ENCODE measurements around the gene ARID5A. TPM values are rescaled to one million over a fixed set of nuclear protein-coding genes. Genes with fewer than 3 reads are reported as not detected.

The ARID5A gene
- total RNA-seq, 1 experiment from 2014 or later: 13.9 TPM

DNA sequence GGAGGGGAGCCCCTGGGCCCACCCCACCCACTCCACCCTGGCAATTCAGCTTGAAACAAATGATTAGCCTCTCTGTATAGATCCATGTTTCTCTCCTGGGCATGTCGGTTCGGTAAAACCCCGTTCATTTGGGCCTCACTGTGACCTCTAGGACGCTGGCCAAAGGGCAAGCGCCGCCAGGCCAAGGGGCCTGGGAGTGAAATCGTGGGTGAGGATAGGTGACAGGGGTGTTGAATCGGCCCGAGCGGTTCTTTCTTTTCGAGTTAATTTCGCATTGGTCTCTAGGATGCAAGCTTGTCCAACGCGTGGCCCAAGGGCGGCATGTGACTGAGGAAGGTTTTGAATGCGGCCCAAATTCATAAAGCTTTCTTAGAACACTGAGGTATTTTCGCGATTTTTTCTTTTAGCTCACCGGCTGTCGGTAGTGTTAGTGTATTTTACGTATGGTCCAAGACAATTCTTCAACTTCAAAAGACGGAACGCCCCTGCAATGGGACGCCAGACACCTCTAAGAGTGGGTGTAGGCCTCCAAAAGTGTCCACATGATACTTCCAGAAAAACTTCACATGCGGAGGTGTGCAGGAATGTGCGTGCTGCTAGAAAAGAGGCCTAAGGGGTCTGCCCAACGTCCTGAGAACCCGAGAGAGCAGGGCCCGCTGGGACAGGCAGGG lies 9.8 kb upstream of the ARID5A start (continued):
- TF ChIP-seq, protein P1, sequence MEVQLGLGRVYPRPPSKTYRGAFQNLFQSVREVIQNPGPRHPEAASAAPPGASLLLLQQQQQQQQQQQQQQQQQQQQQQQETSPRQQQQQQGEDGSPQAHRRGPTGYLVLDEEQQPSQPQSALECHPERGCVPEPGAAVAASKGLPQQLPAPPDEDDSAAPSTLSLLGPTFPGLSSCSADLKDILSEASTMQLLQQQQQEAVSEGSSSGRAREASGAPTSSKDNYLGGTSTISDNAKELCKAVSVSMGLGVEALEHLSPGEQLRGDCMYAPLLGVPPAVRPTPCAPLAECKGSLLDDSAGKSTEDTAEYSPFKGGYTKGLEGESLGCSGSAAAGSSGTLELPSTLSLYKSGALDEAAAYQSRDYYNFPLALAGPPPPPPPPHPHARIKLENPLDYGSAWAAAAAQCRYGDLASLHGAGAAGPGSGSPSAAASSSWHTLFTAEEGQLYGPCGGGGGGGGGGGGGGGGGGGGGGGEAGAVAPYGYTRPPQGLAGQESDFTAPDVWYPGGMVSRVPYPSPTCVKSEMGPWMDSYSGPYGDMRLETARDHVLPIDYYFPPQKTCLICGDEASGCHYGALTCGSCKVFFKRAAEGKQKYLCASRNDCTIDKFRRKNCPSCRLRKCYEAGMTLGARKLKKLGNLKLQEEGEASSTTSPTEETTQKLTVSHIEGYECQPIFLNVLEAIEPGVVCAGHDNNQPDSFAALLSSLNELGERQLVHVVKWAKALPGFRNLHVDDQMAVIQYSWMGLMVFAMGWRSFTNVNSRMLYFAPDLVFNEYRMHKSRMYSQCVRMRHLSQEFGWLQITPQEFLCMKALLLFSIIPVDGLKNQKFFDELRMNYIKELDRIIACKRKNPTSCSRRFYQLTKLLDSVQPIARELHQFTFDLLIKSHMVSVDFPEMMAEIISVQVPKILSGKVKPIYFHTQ (CRISPR knock-in tag; IDR thresholded peaks at IDR 0.05): no peak

GRCh38 chr2:96527286-96528005 lies 9.1 kb upstream of the ARID5A start:
- Mint-ChIP-seq H3K4me3 (peak overlapping the region; percentile 61), H3K27ac (no peak overlapping the region), H3K27me3 (ENCODE audit: low read depth) (peaks cover 27% of the 10 kb centered on the region), H3K4me1 (peaks cover 26% of the 10 kb centered on the region), H3K36me3 (no peaks in the 10 kb centered on the region), H3K9me3 (no peaks in the 10 kb centered on the region)
- peak; percentile 59 for DNase-seq (ENCODE audit: low spot score)
- ATAC-seq: peak; percentile 58
- POLR2A ChIA-PET: no interaction called here
- TF ChIP-seq ZNF317 (CRISPR knock-in tag; IDR thresholded peaks at IDR 0.05; ENCODE audit: borderline replicate concordance, low read depth): no peak
- TF ChIP-seq, protein P2, sequence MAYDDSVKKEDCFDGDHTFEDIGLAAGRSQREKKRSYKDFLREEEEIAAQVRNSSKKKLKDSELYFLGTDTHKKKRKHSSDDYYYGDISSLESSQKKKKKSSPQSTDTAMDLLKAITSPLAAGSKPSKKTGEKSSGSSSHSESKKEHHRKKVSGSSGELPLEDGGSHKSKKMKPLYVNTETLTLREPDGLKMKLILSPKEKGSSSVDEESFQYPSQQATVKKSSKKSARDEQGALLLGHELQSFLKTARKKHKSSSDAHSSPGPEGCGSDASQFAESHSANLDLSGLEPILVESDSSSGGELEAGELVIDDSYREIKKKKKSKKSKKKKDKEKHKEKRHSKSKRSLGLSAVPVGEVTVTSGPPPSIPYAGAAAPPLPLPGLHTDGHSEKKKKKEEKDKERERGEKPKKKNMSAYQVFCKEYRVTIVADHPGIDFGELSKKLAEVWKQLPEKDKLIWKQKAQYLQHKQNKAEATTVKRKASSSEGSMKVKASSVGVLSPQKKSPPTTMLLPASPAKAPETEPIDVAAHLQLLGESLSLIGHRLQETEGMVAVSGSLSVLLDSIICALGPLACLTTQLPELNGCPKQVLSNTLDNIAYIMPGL (CRISPR knock-in tag; IDR thresholded peaks at IDR 0.05): 0 out of 2 replicates have a peak, but pooled peaks have one; percentile 40
- CTCF ChIA-PET: interaction anchor here (0.5 to 7.7 kb wide), 29 partner anchors 8 to 1601 kb away, joined by 3 to 84 read pairs (median 4); partner anchors contain the start of genes ARID5A, FER1L5 and ITPRIPL1

- ATAC-seq: no peak
- Mint-ChIP-seq H3K27ac (no peak overlapping the region), H3K4me3 (peak overlapping the region; percentile 61), H3K4me1 (peaks cover 33% of the 10 kb centered on the region), H3K9me3 (no peaks in the 10 kb centered on the region), H3K36me3 (no peaks in the 10 kb centered on the region), H3K27me3 (ENCODE audit: low read depth) (peaks cover 27% of the 10 kb centered on the region)
- ChIA-PET CTCF (interaction anchor here (0.5 to 7.7 kb wide), 15 partner anchors 7 to 121 kb away, joined by 3 to 84 read pairs (median 5); partner anchors contain the start of gene ARID5A), POLR2A (interaction anchor here (1.0 kb wide), 1 partner anchor 10 kb away, joined by 4 read pairs; no protein-coding TSS in a partner anchor)
- no peak for DNase-seq (ENCODE audit: low spot score)
- TF ChIP-seq CBFB (CRISPR knock-in tag; IDR thresholded peaks at IDR 0.05; ENCODE audit: low read depth): no peak
- TF ChIP-seq E2F4 (CRISPR knock-in tag; IDR thresholded peaks at IDR 0.05; ENCODE audit: borderline replicate concordance, low read depth): no peak
- no peak for TF ChIP-seq NFE2L1 (CRISPR knock-in tag; IDR thresholded peaks at IDR 0.05)
Observed at GRCh38 chr2:96528006-96528699, 8.4 kb upstream of the ARID5A start.

DNA sequence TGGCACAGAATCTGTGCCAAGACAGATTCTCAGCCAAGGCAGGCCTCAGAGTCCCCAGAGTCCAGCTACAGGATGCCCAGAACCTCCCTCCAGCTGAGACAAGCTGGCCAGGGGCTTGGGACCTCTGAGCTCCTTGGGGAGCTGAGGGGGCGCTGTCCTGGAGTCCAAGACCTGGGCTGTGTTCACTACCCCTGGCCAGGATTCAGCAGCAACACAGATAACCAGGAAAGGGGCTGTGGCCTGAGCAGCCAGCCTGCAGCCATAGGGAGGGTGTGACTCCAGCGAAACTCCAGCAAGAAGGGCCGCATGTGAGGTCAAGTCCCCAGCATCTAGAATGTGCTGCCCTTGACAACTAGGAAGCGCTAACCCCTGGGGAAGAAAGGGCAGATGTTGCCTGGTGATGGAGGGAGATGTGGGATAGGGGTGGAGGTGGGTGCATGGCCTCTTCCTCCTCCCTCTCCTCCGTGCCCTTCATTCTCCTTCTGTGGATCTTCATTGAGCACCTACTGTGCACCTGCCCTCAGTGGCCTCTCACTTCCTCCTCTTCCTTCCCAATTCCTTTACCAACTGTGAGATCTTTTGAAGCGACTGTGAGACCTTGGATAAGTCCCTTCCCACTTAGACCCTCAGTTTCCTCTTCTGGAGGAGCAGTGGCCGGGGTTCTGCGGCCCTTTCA lies 7.7 kb upstream of the ARID5A start:
- DNase-seq (ENCODE audit: low spot score) (no peak), ATAC-seq (no peak)
- no peak overlapping the region for H3K4me3 Mint-ChIP-seq
- no peak overlapping the region for H3K27ac Mint-ChIP-seq
- H3K4me1 Mint-ChIP-seq: peaks cover 39% of the 10 kb centered on the region
- CTCF ChIA-PET: interaction anchor here (0.8 to 7.7 kb wide), 12 partner anchors 10 to 122 kb away, joined by 3 to 84 read pairs (median 10); partner anchors contain the start of gene ARID5A
- H3K9me3 Mint-ChIP-seq: no peaks in the 10 kb centered on the region
- POLR2A ChIA-PET: interaction anchor here (1.0 kb wide), 1 partner anchor 9 kb away, joined by 4 read pairs; no protein-coding TSS in a partner anchor
- no peaks in the 10 kb centered on the region for H3K36me3 Mint-ChIP-seq
- peaks cover 27% of the 10 kb centered on the region for H3K27me3 Mint-ChIP-seq (ENCODE audit: low read depth)
- no peak for TF ChIP-seq ZNF416 (CRISPR knock-in tag; IDR thresholded peaks at IDR 0.05)
- TF ChIP-seq TP53 (CRISPR knock-in tag; IDR thresholded peaks at IDR 0.05): no peak
- TF ChIP-seq SMAD4 (CRISPR knock-in tag; IDR thresholded peaks at IDR 0.05): no peak
- TF ChIP-seq ZNF263 (CRISPR knock-in tag; IDR thresholded peaks at IDR 0.05; ENCODE audit: low read depth): no peak
- no peak for TF ChIP-seq TCF7 (CRISPR knock-in tag; IDR thresholded peaks at IDR 0.05; ENCODE audit: low read depth)
- no peak for TF ChIP-seq ZNF232 (CRISPR knock-in tag; IDR thresholded peaks at IDR 0.05)
- TF ChIP-seq ZBTB21 (CRISPR knock-in tag; IDR thresholded peaks at IDR 0.05; ENCODE audit: borderline replicate concordance): no peak
- TF ChIP-seq PREB (CRISPR knock-in tag; IDR thresholded peaks at IDR 0.05; ENCODE audit: borderline replicate concordance): no peak
- TF ChIP-seq USF1 (CRISPR knock-in tag; IDR thresholded peaks at IDR 0.05): no peak
- TF ChIP-seq USF2 (CRISPR knock-in tag; IDR thresholded peaks at IDR 0.05): no peak
